ENCODE data around the gene PTPRJ.

GRCh38 chr11:48141475-48142122 lies 161.2 kb downstream of the PTPRJ start:
- TF ChIP-seq, protein P1, sequence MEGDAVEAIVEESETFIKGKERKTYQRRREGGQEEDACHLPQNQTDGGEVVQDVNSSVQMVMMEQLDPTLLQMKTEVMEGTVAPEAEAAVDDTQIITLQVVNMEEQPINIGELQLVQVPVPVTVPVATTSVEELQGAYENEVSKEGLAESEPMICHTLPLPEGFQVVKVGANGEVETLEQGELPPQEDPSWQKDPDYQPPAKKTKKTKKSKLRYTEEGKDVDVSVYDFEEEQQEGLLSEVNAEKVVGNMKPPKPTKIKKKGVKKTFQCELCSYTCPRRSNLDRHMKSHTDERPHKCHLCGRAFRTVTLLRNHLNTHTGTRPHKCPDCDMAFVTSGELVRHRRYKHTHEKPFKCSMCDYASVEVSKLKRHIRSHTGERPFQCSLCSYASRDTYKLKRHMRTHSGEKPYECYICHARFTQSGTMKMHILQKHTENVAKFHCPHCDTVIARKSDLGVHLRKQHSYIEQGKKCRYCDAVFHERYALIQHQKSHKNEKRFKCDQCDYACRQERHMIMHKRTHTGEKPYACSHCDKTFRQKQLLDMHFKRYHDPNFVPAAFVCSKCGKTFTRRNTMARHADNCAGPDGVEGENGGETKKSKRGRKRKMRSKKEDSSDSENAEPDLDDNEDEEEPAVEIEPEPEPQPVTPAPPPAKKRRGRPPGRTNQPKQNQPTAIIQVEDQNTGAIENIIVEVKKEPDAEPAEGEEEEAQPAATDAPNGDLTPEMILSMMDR (conservative IDR thresholded peaks at IDR 0.05 in 1 of 2, IDR thresholded peaks at IDR 0.05 in 1 of 2; ENCODE audit: low read depth in 1 of 2, low read length in 2 of 2), result no peak
- TF ChIP-seq EZH2 (IDR thresholded peaks at IDR 0.05; ENCODE audit: low read length, missing control alignments), result no peak
